Measurements from ENCODE around the gene SELENOV.

SELENOV gene

GRCh38 chr19:39566064-39566463 lies 51.1 kb downstream of the SELENOV start:
- DNase-seq = no peak

GRCh38 chr19:39568604-39569003 lies 53.7 kb downstream of the SELENOV start:
- DNase-seq = no peak

Data from activated naive CD4-positive, alpha-beta T cell (primary cell).